CD4-positive, alpha-beta T cell treated with Interferon alpha-2 for 1 hour (primary cell): ENCODE data around the gene NIPSNAP2.
"Not testable (repeated sequence)": the region's sequence is repeated elsewhere in the genome, so short reads cannot be mapped to it uniquely, and the experiment has no call there.

Experiments used
- DNase-seq, 2 donors: peaks; one replicate each; pipeline ENCODE4 v3.0.0-alpha.2; 2020 to 2022

Gene NIPSNAP2

GRCh38 chr7:55964261-55965099 is at the start of gene NIPSNAP2:
Gene NIPSNAP2, plus strand, starts transcription at chr7:55964585. Its CDS starts 25 bp downstream, at chr7:55964610.
- peak; percentile 60 to 73 for DNase-seq

- DNase-seq, result no peak
Measured at GRCh38 chr7:55917771-55918170, 46.6 kb upstream of the NIPSNAP2 start.

- no peak for DNase-seq
Measured at GRCh38 chr7:55928006-55928767, 36.2 kb upstream of the NIPSNAP2 start.

- no peak for DNase-seq
Measured at GRCh38 chr7:55931421-55932151, 32.8 kb upstream of the NIPSNAP2 start.

GRCh38 chr7:55939514-55940123 is 24.8 kb upstream of the NIPSNAP2 start:
- DNase-seq, result no peak

- no peak for DNase-seq
Measured at GRCh38 chr7:55946545-55946944, 17.8 kb upstream of the NIPSNAP2 start.

- peak; percentile 93 to 94 for DNase-seq
Measured at GRCh38 chr7:55951637-55952351, 12.6 kb upstream of the NIPSNAP2 start, which contains the start of gene MRPS17. Gene MRPS17, plus strand, starts transcription at chr7:55951877. Its CDS starts 1,319 bp downstream, at chr7:55953196.

GRCh38 chr7:55952352-55952671 is 12.1 kb upstream of the NIPSNAP2 start:
- not testable (repeated sequence) for DNase-seq

- no peak for DNase-seq
Measured at GRCh38 chr7:55953707-55954475, 10.5 kb upstream of the NIPSNAP2 start.

GRCh38 chr7:55957190-55957589 is 7.2 kb upstream of the NIPSNAP2 start:
- DNase-seq, result no peak

- no peak for DNase-seq
Measured at GRCh38 chr7:55962014-55962413, 2.4 kb upstream of the NIPSNAP2 start.

GRCh38 chr7:55963584-55964168 is 709 bp upstream of the NIPSNAP2 start:
- DNase-seq, result no peak

GRCh38 chr7:55965100-55965470 is 700 bp downstream of the NIPSNAP2 start:
- DNase-seq, result no peak

- DNase-seq, result no peak
Measured at GRCh38 chr7:55965805-55966421, 1.5 kb downstream of the NIPSNAP2 start.

- no peak for DNase-seq
Measured at GRCh38 chr7:55966851-55967250, 2.5 kb downstream of the NIPSNAP2 start.

GRCh38 chr7:55969391-55969790 is 5.0 kb downstream of the NIPSNAP2 start:
- DNase-seq, result no peak

GRCh38 chr7:55970561-55970960 is 6.2 kb downstream of the NIPSNAP2 start:
- DNase-seq, result no peak

- no peak for DNase-seq
Measured at GRCh38 chr7:55970978-55971377, 6.6 kb downstream of the NIPSNAP2 start.

- DNase-seq, result no peak
Measured at GRCh38 chr7:55973747-55974250, 9.4 kb downstream of the NIPSNAP2 start.

GRCh38 chr7:55975988-55976633 is 11.7 kb downstream of the NIPSNAP2 start:
- no peak for DNase-seq
